HG03521 (cell line): Measurements from ENCODE around the gene SSR2.

Experiments used
- ATAC-seq: cut with Tn5 transposase; IDR thresholded peaks from one replicate; pipeline ENCODE4 v1.9.1; 2021; ENCODE audit warnings: mild to moderate bottlenecking, moderate library complexity; ENCODE audit not compliant: unreplicated experiment

SSR2 gene

GRCh38 chr1:155974208-155975115 is 46.3 kb downstream of the SSR2 start:
- no peak for ATAC-seq

- ATAC-seq: no peak
Observed at GRCh38 chr1:155973723-155974122, 47.0 kb downstream of the SSR2 start.

- ATAC-seq: no peak
Observed at GRCh38 chr1:155971910-155972809, 48.6 kb downstream of the SSR2 start.

- ATAC-seq: peak; percentile 55
Observed at GRCh38 chr1:155970531-155971167, 50.1 kb downstream of the SSR2 start.

- ATAC-seq: no peak
Observed at GRCh38 chr1:155969377-155969791, 51.4 kb downstream of the SSR2 start.

- no peak for ATAC-seq
Observed at GRCh38 chr1:155968670-155969069, 52.1 kb downstream of the SSR2 start.

- no peak for ATAC-seq
Observed at GRCh38 chr1:155968051-155968400, 52.7 kb downstream of the SSR2 start.

GRCh38 chr1:155967341-155968050 is 53.3 kb downstream of the SSR2 start:
- ATAC-seq: no peak

- no peak for ATAC-seq
Observed at GRCh38 chr1:155966750-155967149, 54.0 kb downstream of the SSR2 start.

GRCh38 chr1:155966135-155966534 is 54.6 kb downstream of the SSR2 start:
- ATAC-seq: no peak

GRCh38 chr1:155964193-155964592 is 56.6 kb downstream of the SSR2 start:
- ATAC-seq: no peak

GRCh38 chr1:155962599-155963211 is 58.0 kb downstream of the SSR2 start:
- no peak for ATAC-seq

- ATAC-seq: no peak
Observed at GRCh38 chr1:155961937-155962336, 58.8 kb downstream of the SSR2 start.

GRCh38 chr1:155960081-155960745 is 60.5 kb downstream of the SSR2 start:
- no peak for ATAC-seq
